Lung (tissue), 12 donors: ENCODE results near the gene LY9. TPM values are rescaled to one million over a fixed set of nuclear protein-coding genes. Genes with fewer than 3 reads are reported as not detected.

Source experiments
- ATAC-seq: fragments of 200-7000 bp; cut with Tn5 transposase; one replicate; pipeline ENCODE4 v1.9.1; 2020; ENCODE audit warnings: moderate number of reproducible peaks; ENCODE audit not compliant: insufficient read depth, low FRiP score
- DNase-seq, 3 donors: peaks; one replicate each; pipeline ENCODE4 v3.0.0-alpha.2; 2013 to 2017
- H3K27ac ChIP-seq, 2 donors: one replicate each; pipeline ENCODE4 v1.5.1; 2013; ENCODE audit warnings: mild to moderate bottlenecking in 2 of 2, moderate library complexity in 2 of 2, control low read depth in 1 of 2, inconsistent platforms in 1 of 2, low read depth in 1 of 2, low read length in 1 of 2
- H3K27me3 ChIP-seq, 3 donors: one replicate each; pipeline ENCODE4 v1.5.1; 2013; ENCODE audit warnings: low read length in 2 of 3; ENCODE audit not compliant: control insufficient read depth in 3 of 3, insufficient read depth in 3 of 3
- H3K36me3 ChIP-seq, 4 donors: one replicate each; pipeline ENCODE4 v1.5.1; 2013; ENCODE audit warnings: low read length in 4 of 4, mild to moderate bottlenecking in 1 of 4, moderate library complexity in 1 of 4; ENCODE audit not compliant: control insufficient read depth in 4 of 4, insufficient read depth in 4 of 4
- H3K4me1 ChIP-seq, 5 donors: one replicate each; pipeline ENCODE4 v1.5.1; 2013; ENCODE audit warnings: low read length in 5 of 5, mild to moderate bottlenecking in 2 of 5, moderate library complexity in 1 of 5; ENCODE audit not compliant: control insufficient read depth in 5 of 5, insufficient read depth in 5 of 5
- H3K4me3 ChIP-seq: one replicate; pipeline ENCODE4 v1.5.1; 2013; ENCODE audit warnings: mild to moderate bottlenecking, control low read depth, moderate library complexity
- H3K9ac ChIP-seq, 2 donors: one replicate each; pipeline ENCODE4 v1.5.1; 2013; ENCODE audit warnings: low read length in 2 of 2, control low read depth in 1 of 2; ENCODE audit not compliant: insufficient read depth in 1 of 2
- H3K9me3 ChIP-seq, 4 donors: one replicate each; pipeline ENCODE4 v1.5.1; 2013; ENCODE audit warnings: low read length in 3 of 4, mild to moderate bottlenecking in 1 of 4, moderate library complexity in 1 of 4; ENCODE audit not compliant: control insufficient read depth in 4 of 4, insufficient read depth in 3 of 4
- CTCF ChIP-seq: IDR thresholded peaks from 2 replicates; pipeline ENCODE4 v1.5.1; 2012; ENCODE audit warnings: mild to moderate bottlenecking; ENCODE audit errors: control extremely low read depth, extremely low read depth
- WGBS, 2 donors: extraction: QIAGEN DNeasy Blood & Tissue Kit; methylation state at CpG; one replicate each; pipeline ENCODE4 v1.1.7; 2013; 5-methylcytosine and 5-hydroxymethylcytosine counted together
- polyA plus RNA-seq, 2 donors: library from polyadenylated mRNA; stranded (reverse); fragments of 200-250 nt; gene quantifications; one replicate each; pipeline ENCODE4 v1.2.1, GENCODE V29; 2013
- total RNA-seq, 2 donors: library from RNA; depleted of rRNA in 1 of 2; stranded (reverse); fragments of >200 nt in 1 of 2; gene quantifications; one replicate each; pipeline ENCODE4 v1.2.1, GENCODE V29; 2014 to 2021
- donor health status: control.
- donor health status: control.
- donor health status: Bipolar disorder and iron deficiency.
- donor health status: healthy.
- donor health status: DM: yes; HTN: yes; CAD: no.

The LY9 gene
- total and polyA plus RNA-seq, 4 donors, result 0.94 to 3.4 (median 1.4) TPM

- no peak overlapping the region for H3K9ac ChIP-seq
- DNase-seq (no peak), ATAC-seq (no peak)
- no peak for TF ChIP-seq CTCF
- H3K27me3 ChIP-seq, result no peaks in the 10 kb centered on the region
- H3K4me1 ChIP-seq, result peaks cover 0 to 4% (median 0%) of the 10 kb centered on the region in 5 donors
- no peak overlapping the region for H3K4me3 ChIP-seq
- H3K27ac ChIP-seq, result no peak overlapping the region
- no peaks in the 10 kb centered on the region for H3K36me3 ChIP-seq
- WGBS, 2 donors, result 85 to 91% methylated on average over 6 of the region's 6 CpGs
- no peaks in the 10 kb centered on the region for H3K9me3 ChIP-seq
These were observed 18.3 kb downstream of the LY9 start for GRCh38 chr1:160814316-160814715.

GRCh38 chr1:160814856-160815255 is 18.9 kb downstream of the LY9 start:
- 94 to 96% methylated on average over 8 of the region's 8 CpGs for WGBS, 2 donors
- H3K36me3 ChIP-seq, result no peaks in the 10 kb centered on the region
- H3K4me1 ChIP-seq, result peaks cover 0 to 4% (median 0%) of the 10 kb centered on the region in 5 donors
- H3K4me3 ChIP-seq, result no peak overlapping the region
- TF ChIP-seq CTCF, result no peak
- no peaks in the 10 kb centered on the region for H3K27me3 ChIP-seq
- H3K9ac ChIP-seq, result no peak overlapping the region
- H3K9me3 ChIP-seq, result no peaks in the 10 kb centered on the region
- H3K27ac ChIP-seq, result no peak overlapping the region
- ATAC-seq, result no peak
- no peak for DNase-seq

- Histone ChIP-seq H3K36me3 (no peaks in the 10 kb centered on the region), H3K9me3 (no peaks in the 10 kb centered on the region), H3K9ac (no peak overlapping the region), H3K27me3 (no peaks in the 10 kb centered on the region), H3K4me1 (peaks cover 0 to 2% (median 0%) of the 10 kb centered on the region in 5 donors), H3K4me3 (no peak overlapping the region), H3K27ac (no peak overlapping the region)
- ATAC-seq, result no peak
- TF ChIP-seq CTCF, result no peak
- 70 to 76% methylated on average over 9 of the region's 9 CpGs for WGBS, 2 donors
- peak; percentile 61 to 82 (median 80) for DNase-seq
These were observed 22.4 kb downstream of the LY9 start for GRCh38 chr1:160818207-160818937.

- Histone ChIP-seq H3K4me3 (no peak overlapping the region), H3K4me1 (peaks cover 0 to 2% (median 0%) of the 10 kb centered on the region in 5 donors)
These were observed 23.2 kb downstream of the LY9 start for GRCh38 chr1:160819186-160819585.

More at GRCh38 chr1:160819186-160819585, 23.2 kb downstream of the LY9 start:
- no peak overlapping the region for H3K9ac ChIP-seq
- DNase-seq (no peak), ATAC-seq (no peak)
- no peaks in the 10 kb centered on the region for H3K36me3 ChIP-seq
- TF ChIP-seq CTCF, result no peak
- WGBS, 2 donors, result 77 to 81% methylated on average over 3 of the region's 3 CpGs
- H3K27me3 ChIP-seq, result no peaks in the 10 kb centered on the region
- no peak overlapping the region for H3K27ac ChIP-seq
- no peaks in the 10 kb centered on the region for H3K9me3 ChIP-seq
